B cell (primary cell): Measurements from ENCODE around the gene SH3RF3.

ENCODE experiments used
- CTCF ChIP-seq: fragments of 200-600 bp; IDR thresholded peaks from one replicate; pipeline ENCODE4 v1.8.0; 2022; ENCODE audit warnings: antibody characterized with exemption, mild to moderate bottlenecking
- EZH2 ChIP-seq: IDR thresholded peaks from 2 replicates; pipeline ENCODE4 v1.6.1; 2012; ENCODE audit warnings: borderline replicate concordance, low read depth, mild to moderate bottlenecking, moderate library complexity, low read length; ENCODE audit not compliant: insufficient read depth, poor library complexity, severe bottlenecking

- TF ChIP-seq CTCF, result no peak
- no peak for TF ChIP-seq EZH2
Observed at GRCh38 chr2:109305490-109306167, 176.6 kb downstream of the SH3RF3 start.
